Measurements from ENCODE around the gene PTGFR. TPM values are rescaled to one million over a fixed set of nuclear protein-coding genes. Genes with fewer than 3 reads are reported as not detected.

The PTGFR gene
- total and polyA plus RNA-seq, 5 experiments from 2014 or later, result not detected

GRCh38 chr1:78491451-78492071 is 787 bp downstream of the PTGFR start:
- POLR2A ChIA-PET, result no interaction called here
- Mint-ChIP-seq H3K27me3 (peaks cover 21 to 53% (median 38%) of the 10 kb centered on the region in 5 donors), H3K4me1 (peaks cover 3 to 6% (median 5%) of the 10 kb centered on the region in 4 donors), H3K36me3 (no peaks in the 10 kb centered on the region), H3K9me3 (peaks cover 0 to 15% (median 8%) of the 10 kb centered on the region in 9 donors), H3K4me3 (peak overlapping the region in 2 of 10 donors; percentile 15 to 43), H3K27ac (no peak overlapping the region)
- ATAC-seq (no peak), DNase-seq (no peak)

- Mint-ChIP-seq H3K4me3 (no peak overlapping the region), H3K9me3 (peaks cover 0 to 15% (median 8%) of the 10 kb centered on the region in 9 donors), H3K27me3 (peaks cover 19 to 53% (median 35%) of the 10 kb centered on the region in 5 donors), H3K27ac (no peak overlapping the region), H3K36me3 (no peaks in the 10 kb centered on the region), H3K4me1 (peaks cover 3 to 6% (median 5%) of the 10 kb centered on the region in 4 donors)
- POLR2A ChIA-PET, result no interaction called here
- ATAC-seq, result no peak
- no peak for DNase-seq
Measured at GRCh38 chr1:78492386-78492950, 1.7 kb downstream of the PTGFR start.

- no peak for DNase-seq
Measured at GRCh38 chr1:78493451-78493850, 2.7 kb downstream of the PTGFR start.

GRCh38 chr1:78497201-78497600 is 6.4 kb downstream of the PTGFR start:
- Mint-ChIP-seq H3K4me1 (no peaks in the 10 kb centered on the region), H3K36me3 (no peaks in the 10 kb centered on the region), H3K9me3 (no peaks in the 10 kb centered on the region), H3K4me3 (no peak overlapping the region), H3K27me3 (peaks cover 10 to 20% (median 12%) of the 10 kb centered on the region in 5 donors), H3K27ac (no peak overlapping the region)
- no peak for DNase-seq
- ATAC-seq, result no peak
- POLR2A ChIA-PET, result interaction anchor here (0.6 kb wide), 1 partner anchor 237 kb away, joined by 3 read pairs; no protein-coding TSS in a partner anchor

More at GRCh38 chr1:78493451-78493850, 2.7 kb downstream of the PTGFR start:
- H3K36me3 Mint-ChIP-seq, result no peaks in the 10 kb centered on the region
- H3K4me3 Mint-ChIP-seq, result no peak overlapping the region
- H3K27ac Mint-ChIP-seq, result no peak overlapping the region
- H3K4me1 Mint-ChIP-seq, result peaks cover 3 to 6% (median 5%) of the 10 kb centered on the region in 4 donors
- ATAC-seq, result no peak
- peaks cover 19 to 53% (median 32%) of the 10 kb centered on the region in 5 donors for H3K27me3 Mint-ChIP-seq
- POLR2A ChIA-PET, result no interaction called here
- H3K9me3 Mint-ChIP-seq, result peaks cover 0 to 9% (median 5%) of the 10 kb centered on the region in 9 donors

GRCh38 chr1:78500529-78500928 is 9.8 kb downstream of the PTGFR start:
- no peak for ATAC-seq
- H3K9me3 Mint-ChIP-seq, result no peaks in the 10 kb centered on the region
- no peak overlapping the region for H3K4me3 Mint-ChIP-seq
- H3K27ac Mint-ChIP-seq, result no peak overlapping the region
- no peaks in the 10 kb centered on the region for H3K4me1 Mint-ChIP-seq
- H3K36me3 Mint-ChIP-seq, result no peaks in the 10 kb centered on the region
- DNase-seq, result no peak
- H3K27me3 Mint-ChIP-seq, result peaks cover 0 to 13% (median 3%) of the 10 kb centered on the region in 5 donors
- POLR2A ChIA-PET, result no interaction called here

GRCh38 chr1:78501203-78501602 is 10.4 kb downstream of the PTGFR start:
- H3K27me3 Mint-ChIP-seq, result peaks cover 0 to 16% (median 3%) of the 10 kb centered on the region in 5 donors
- H3K27ac Mint-ChIP-seq, result no peak overlapping the region
- no peaks in the 10 kb centered on the region for H3K9me3 Mint-ChIP-seq
- POLR2A ChIA-PET, result no interaction called here
- no peaks in the 10 kb centered on the region for H3K4me1 Mint-ChIP-seq
- no peak for DNase-seq
- ATAC-seq, result no peak
- no peaks in the 10 kb centered on the region for H3K36me3 Mint-ChIP-seq
- H3K4me3 Mint-ChIP-seq, result no peak overlapping the region

GRCh38 chr1:78511334-78511733 is 20.6 kb downstream of the PTGFR start:
- H3K9me3 Mint-ChIP-seq, result peaks cover 5 to 32% (median 26%) of the 10 kb centered on the region in 9 donors
- H3K4me1 Mint-ChIP-seq, result no peaks in the 10 kb centered on the region
- peaks cover 0 to 15% (median 7%) of the 10 kb centered on the region in 5 donors for H3K27me3 Mint-ChIP-seq
- no peak for DNase-seq
- no peak overlapping the region for H3K27ac Mint-ChIP-seq
- H3K4me3 Mint-ChIP-seq, result no peak overlapping the region
- peaks cover 0 to 31% (median 2%) of the 10 kb centered on the region in 3 donors for H3K36me3 Mint-ChIP-seq
- ATAC-seq, result no peak
- POLR2A ChIA-PET, result no interaction called here

GRCh38 chr1:78516716-78517115 is 25.9 kb downstream of the PTGFR start:
- Mint-ChIP-seq H3K36me3 (peaks cover 0 to 14% (median under 1%) of the 10 kb centered on the region in 3 donors), H3K27ac (no peak overlapping the region), H3K4me1 (no peaks in the 10 kb centered on the region), H3K9me3 (peaks cover 3 to 17% (median 11%) of the 10 kb centered on the region in 9 donors), H3K4me3 (no peak overlapping the region), H3K27me3 (peaks cover 0 to 5% (median 2%) of the 10 kb centered on the region in 5 donors)
- POLR2A ChIA-PET, result no interaction called here
- ATAC-seq, result no peak
- no peak for DNase-seq

- POLR2A ChIA-PET, result no interaction called here
- DNase-seq (no peak), ATAC-seq (no peak)
- no peaks in the 10 kb centered on the region for H3K36me3 Mint-ChIP-seq
- H3K4me1 Mint-ChIP-seq, result no peaks in the 10 kb centered on the region
- H3K9me3 Mint-ChIP-seq, result peaks cover 0 to 3% (median 0%) of the 10 kb centered on the region in 9 donors
- no peak overlapping the region for H3K4me3 Mint-ChIP-seq
- H3K27ac Mint-ChIP-seq, result no peak overlapping the region
- peaks cover 3 to 16% (median 9%) of the 10 kb centered on the region in 5 donors for H3K27me3 Mint-ChIP-seq
Measured at GRCh38 chr1:78519446-78519845, 28.7 kb downstream of the PTGFR start.

GRCh38 chr1:78520216-78520615 is 29.4 kb downstream of the PTGFR start:
- no peaks in the 10 kb centered on the region for H3K4me1 Mint-ChIP-seq
- POLR2A ChIA-PET, result no interaction called here
- no peaks in the 10 kb centered on the region for H3K36me3 Mint-ChIP-seq
- no peak for DNase-seq
- H3K27me3 Mint-ChIP-seq, result peaks cover 3 to 16% (median 9%) of the 10 kb centered on the region in 5 donors
- no peak overlapping the region for H3K4me3 Mint-ChIP-seq
- H3K27ac Mint-ChIP-seq, result no peak overlapping the region
- peaks cover 0 to 2% (median 0%) of the 10 kb centered on the region in 9 donors for H3K9me3 Mint-ChIP-seq
- ATAC-seq, result no peak

GRCh38 chr1:78520843-78521242 is 30.1 kb downstream of the PTGFR start:
- Mint-ChIP-seq H3K27ac (no peak overlapping the region), H3K4me3 (no peak overlapping the region), H3K4me1 (no peaks in the 10 kb centered on the region), H3K9me3 (peaks cover 0 to 2% (median 0%) of the 10 kb centered on the region in 9 donors), H3K27me3 (peaks cover 3 to 16% (median 9%) of the 10 kb centered on the region in 5 donors), H3K36me3 (no peaks in the 10 kb centered on the region)
- ATAC-seq (no peak), DNase-seq (no peak)
- POLR2A ChIA-PET, result no interaction called here

GRCh38 chr1:78522136-78522535 is 31.4 kb downstream of the PTGFR start:
- ATAC-seq, result no peak
- H3K36me3 Mint-ChIP-seq, result no peaks in the 10 kb centered on the region
- H3K27ac Mint-ChIP-seq, result no peak overlapping the region
- no peak overlapping the region for H3K4me3 Mint-ChIP-seq
- H3K9me3 Mint-ChIP-seq, result peaks cover 0 to 2% (median 0%) of the 10 kb centered on the region in 9 donors
- DNase-seq, result no peak
- H3K27me3 Mint-ChIP-seq, result peaks cover 3 to 16% (median 9%) of the 10 kb centered on the region in 5 donors
- no peaks in the 10 kb centered on the region for H3K4me1 Mint-ChIP-seq
- POLR2A ChIA-PET, result no interaction called here

- POLR2A ChIA-PET, result no interaction called here
- ATAC-seq (no peak), DNase-seq (no peak)
- Mint-ChIP-seq H3K9me3 (no peaks in the 10 kb centered on the region), H3K27ac (no peak overlapping the region), H3K4me3 (no peak overlapping the region), H3K36me3 (no peaks in the 10 kb centered on the region), H3K4me1 (no peaks in the 10 kb centered on the region), H3K27me3 (peaks cover 6 to 15% (median 7%) of the 10 kb centered on the region in 5 donors)
Measured at GRCh38 chr1:78526496-78526895, 35.7 kb downstream of the PTGFR start.
